Midbrain (tissue), 1 donor: ENCODE data around the gene LRMDA.
A peak's percentile ranks its signal among the peaks of the same experiment; 100 is the strongest.

Source experiments
- DNase-seq: peaks from one replicate; lab custom pipeline; 2025; lab: John Stamatoyannopoulos, UW

The LRMDA gene

DNA sequence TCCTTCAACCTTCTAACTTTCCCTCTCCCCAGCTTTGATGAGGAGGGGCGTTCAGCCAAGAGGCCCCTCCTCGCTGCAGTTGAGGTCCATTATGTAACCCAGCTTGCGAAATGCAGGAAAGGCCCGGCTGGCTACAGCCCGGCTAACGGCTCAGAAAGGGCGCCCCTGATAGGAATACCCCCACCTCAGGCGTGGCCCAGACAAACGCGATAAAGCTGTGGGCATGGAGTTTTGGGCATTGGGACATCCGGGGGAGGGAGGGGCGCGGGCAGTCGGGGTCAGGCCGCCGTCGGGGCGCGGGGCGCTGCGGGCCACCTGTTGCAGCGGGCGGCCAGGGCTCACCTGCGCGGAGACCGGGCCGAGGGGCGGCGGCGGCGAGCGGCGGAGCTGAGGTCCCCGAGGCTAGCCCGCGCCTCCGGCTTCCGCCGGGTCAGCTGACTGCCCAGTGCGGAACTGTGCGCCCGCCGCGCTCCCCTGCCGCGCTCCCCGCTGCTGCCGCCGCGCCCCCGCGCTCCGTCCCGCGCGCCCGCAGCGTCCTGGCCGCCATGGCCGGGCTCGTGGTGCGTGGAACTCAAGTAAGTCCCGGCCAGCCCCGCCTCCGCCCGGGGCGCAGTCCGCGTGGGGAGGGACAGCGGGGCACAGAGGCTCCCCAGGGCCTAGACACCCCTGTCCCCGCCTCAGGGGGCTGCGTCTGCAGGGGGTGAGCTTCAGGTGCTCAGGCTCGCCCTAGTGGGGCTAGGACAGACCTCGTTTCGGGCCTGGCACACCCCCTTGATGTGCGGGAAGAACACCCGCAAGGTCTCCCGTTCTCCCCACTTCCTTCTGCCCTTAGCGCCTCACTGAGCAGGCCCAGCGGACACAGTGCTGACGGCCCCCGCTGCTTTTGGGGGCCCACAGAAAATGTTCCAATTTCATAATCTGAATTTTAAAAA lies at the start of gene LRMDA:
Gene LRMDA (plus strand): TSS at position 445 of the 932 bp plus-strand sequence.
- DNase-seq = peak; percentile 26

DNA sequence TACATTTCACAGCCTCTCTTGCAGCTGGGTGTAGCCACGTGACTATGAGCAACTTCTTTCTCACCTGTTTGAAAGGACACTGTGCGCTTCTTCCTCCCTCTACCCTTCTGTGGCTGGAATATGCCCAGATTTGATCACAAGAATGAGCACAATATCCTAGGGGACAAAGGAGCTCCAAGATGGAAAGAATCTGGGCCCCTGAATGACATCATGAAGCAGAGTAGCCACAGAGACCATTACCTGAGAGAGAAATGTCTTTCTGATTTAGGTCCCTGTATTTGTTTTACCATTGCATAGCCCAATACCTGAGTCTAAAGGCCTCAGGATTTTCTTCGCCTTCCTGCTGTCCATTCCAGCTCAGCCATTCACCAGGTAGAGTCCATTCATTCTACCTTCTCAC lies 45.3 kb upstream of the LRMDA start:
- no peak for DNase-seq

DNA sequence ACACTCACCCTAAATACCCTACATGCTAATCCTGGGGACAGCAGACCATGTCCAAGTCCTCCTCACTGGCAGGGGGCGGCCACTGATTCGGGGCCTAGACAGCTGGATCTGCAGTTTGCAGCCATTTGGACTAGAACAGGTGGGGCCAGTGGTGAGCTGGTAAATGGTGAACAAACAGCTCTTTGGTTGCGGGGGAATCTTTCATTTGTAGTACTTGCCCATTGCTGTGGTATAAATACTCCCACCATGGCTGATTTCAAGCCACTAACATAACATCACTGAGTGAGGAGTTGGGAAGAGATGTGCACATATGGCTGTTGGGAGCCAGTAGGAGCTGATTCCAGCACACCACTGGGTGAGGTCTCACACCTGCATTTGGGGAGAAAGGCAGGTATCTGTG lies 43.3 kb upstream of the LRMDA start:
- DNase-seq = no peak

DNA sequence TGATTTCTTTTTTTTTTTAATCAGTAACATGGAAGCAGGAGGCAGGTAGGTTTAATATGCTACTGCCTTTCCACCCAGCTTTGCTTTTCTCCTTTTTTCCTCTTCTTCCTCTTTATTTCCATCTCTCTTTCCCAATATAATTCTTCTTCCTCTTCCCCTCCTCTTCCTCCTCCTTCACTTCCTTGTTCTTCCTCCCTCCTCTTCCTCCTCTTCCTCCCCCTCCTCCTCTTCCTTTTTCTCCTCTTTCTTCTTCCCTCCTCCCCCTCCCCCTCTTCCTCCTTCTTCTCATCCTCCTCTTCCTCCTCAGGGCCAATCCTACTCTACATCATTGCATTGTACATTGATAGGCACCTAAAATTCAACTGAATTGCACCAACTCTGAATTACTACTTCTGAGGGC lies 41.2 kb upstream of the LRMDA start:
- DNase-seq = no peak

DNA sequence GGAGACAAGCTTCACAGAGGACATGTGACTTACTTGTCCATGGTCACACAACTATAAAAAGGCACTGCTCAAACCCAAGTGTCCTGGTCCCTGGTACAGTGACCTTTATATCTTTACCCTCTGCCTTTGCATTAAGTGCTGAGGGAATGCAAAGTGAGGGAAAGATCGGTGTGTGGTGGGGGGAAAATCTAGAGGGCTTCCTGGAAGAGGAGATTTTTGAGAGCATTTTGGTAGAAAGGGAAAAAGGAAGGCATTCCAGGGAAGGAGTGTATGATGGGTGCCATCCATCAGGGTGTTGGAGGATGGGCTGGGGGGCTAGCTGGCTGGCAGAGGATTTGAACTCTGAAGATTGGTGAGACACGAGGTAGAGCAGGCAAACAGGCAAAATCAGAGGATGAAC lies 39.2 kb upstream of the LRMDA start:
- no peak for DNase-seq

DNA sequence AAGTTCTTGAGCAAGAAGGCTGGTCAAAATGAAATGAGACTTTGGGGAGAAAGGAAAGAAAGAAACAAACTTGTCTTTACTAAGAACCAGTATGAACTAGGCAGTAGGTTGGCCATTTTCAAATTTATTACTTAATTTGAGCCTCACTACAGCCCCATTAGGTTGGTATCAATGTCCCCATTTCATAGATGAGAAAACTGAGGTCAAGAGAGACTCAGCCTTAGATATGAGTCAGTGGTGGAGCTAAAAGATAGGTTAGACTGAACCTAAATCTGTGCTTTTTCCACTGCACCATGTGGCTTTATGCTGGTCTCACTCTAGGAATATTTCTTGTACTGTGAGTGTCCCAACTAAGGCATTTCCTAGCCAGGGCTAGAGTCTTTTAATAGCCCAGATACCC lies 38.7 kb upstream of the LRMDA start:
- DNase-seq = no peak

DNA sequence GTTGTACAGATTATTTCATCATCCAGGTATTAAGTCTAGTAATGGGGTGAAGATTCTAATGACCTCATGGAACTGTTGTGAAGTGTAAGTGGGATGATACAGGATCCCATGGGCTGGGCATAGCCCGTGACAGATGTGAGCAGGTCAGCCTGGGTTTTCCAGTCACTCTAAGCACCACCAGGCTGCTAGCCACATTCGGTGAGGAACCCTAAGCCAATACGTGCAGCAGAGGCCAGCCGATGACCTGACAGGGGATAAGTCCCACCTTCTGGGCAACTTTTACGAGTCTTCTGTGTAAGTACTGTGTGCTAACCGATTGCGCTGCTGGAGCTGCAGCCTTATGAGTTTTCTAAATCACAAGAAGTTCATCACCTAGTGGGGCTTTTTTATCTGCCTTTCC lies 37.2 kb upstream of the LRMDA start:
- DNase-seq = no peak

DNA sequence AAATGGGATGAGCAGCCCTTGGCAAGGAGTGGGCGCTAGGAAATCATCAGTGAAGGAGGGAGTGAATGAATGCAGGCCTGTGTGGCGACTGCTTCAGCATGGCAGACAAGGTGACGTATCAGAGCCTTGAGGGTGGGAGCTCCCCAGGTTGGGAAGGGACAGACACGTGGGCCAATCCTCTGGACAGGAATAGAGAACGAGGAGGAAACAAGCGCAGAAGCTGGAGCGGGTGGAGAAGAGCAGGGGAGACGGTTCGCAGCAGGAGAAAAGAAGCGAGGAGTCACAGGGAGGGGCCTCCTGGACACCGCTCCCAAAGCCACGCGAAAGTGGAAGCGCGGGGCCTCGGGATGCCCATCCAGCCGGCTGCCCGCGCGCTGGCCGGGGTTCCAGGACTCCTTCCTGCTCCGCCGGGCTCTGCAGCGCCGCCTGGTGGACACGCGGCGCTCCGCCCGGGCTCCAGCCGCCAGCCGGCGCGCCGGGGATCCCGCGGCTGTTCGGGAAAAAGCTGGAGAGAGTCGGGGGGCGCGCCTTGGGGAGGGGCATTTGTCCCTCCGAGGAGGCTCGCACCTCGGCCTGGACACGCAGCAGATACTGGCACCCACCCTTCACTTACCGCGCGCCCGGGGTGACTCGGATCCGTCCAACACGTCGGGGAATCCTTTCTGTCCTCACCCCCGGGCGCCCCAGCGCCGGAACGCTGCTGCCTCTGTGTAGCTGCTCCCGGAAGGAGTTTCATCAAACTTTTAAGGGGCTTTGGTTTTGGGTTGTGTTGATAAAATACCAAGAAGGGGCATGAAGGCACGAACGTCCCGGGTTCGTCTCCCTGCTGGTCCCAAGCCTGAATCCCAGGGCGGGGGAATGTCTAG lies 36.1 kb upstream of the LRMDA start:
- DNase-seq = peak; percentile 43

DNA sequence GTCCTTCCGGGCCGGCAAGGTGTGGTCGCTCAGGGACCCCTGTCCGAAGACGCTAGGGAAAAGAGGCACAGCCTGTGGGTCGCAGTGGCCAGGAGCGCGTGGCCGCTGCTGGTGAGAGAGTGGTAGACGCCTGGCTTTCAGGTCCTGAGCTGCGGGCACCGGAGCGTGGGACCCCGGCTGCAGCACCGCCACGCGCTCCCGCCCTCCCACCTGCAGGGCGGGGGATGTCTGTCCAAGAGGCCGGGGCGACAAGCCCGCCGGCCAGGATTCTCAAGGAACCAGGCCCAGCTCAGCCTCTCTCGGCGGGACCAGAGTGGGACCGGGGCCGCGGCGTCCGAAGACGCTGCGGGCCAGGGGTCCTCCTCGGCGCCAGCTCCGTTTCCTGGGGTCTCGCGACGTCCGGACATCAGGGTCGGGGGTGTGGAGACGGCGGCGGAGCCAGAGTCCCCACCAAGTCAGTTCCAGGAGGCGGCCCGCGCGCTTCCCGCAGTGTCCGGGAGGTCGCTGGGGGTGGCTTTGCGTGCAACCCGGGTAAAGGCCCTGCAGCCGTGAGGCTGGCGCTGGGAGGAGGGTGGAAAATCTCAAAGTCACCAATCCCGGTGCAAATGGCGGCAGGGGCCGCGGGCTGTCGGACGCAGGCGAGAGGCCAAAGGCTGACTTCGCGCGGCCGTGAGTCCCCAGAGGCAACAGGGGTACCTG lies 35.3 kb upstream of the LRMDA start:
- DNase-seq = no peak

DNA sequence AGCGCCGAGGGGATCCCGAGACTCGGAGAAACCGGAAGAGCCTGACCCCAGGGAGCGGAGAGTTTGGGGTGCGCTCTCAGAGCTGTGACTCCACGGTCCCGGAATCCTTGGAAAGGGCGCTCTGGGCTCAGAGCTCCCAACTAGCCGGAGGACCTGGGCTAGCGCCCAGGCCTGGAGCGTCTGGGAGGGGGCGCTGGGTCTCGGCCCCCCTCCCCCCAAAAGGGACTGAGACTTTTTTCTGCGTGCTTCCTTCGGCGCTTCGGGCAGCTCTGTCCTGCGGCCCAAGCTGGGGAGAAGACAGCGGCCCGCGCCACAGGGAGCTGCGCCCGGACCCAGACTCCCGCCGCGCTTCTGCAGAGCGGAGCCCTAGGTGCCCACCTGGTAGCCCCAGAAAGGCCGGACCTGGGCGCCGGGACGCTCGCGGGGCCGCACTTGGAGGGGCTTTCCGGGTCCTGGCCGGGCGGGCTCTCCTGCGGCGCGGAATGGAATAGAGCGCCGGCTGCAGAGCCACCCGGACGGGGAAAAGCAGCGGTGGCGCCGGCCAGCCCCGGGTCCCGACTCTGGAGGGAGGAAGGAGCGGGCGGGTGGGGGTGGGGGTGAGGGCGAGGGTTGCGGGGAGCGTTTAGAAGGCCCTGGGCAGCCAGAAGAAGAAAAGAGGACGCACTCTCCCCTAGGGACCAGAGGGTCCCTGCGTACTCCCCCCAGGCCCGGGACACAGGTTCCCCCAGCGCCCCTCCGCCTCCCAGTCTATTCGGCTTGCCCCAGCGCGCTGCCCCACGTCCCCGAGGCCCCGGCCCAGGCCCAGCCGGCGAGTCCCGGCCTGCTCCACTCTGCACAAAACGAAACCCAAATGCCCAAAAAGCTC lies 34.6 kb upstream of the LRMDA start:
- no peak for DNase-seq

DNA sequence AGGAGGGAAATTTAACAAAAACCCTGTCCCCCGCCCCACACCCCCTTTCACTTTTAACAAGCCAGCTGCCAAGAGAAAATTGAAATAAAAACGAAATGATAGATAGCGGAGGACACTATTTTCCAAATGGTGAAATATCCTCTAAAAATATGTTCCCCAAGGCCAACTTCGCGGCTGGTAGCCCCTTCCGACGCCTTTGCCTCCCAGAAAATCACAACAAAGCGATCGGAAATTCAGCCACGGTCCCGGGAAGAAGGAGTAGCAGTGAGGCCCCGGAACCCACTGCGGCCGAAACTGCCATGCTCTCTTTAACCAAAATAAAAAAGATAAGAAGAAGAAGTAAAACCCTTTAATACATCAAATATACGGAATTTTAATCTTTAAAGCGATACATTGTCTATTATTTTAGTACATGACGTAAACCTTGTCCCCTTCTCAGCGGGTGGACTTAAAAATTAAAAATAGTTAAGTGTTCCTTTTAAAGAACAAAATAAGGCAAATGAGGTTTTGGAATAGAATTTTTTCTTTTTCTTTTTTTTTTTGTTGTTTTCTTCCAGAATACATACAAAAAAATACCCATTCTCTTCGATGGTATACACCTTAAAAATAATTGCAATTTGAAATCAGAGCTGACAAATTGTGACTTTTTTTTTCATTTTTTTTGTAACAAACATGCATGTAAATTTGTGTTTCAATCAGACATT lies 33.8 kb upstream of the LRMDA start:
- no peak for DNase-seq

DNA sequence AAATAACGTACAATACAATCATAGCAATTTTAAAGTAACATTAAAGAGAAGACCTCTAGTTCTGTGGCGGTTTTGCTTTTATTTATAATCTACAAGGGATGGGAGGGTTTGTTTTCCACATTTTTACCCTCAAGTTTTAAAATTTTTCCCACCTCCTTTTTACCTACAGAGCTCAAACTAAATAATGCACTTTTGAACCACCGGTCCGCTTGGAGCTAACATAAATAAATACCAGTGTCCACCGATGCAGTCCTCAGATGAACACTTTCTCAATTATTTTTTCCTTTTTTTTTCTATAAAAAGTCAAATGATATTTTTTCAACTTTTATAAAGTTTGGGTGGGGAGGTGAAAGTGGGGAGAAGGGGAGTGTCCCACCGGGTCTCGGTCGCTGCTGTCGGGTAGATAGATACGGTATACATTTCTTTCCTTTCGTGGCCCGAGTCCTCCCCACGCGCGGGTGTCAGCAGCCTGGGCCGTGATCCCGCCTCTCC lies 33.2 kb upstream of the LRMDA start:
- no peak for DNase-seq

DNA sequence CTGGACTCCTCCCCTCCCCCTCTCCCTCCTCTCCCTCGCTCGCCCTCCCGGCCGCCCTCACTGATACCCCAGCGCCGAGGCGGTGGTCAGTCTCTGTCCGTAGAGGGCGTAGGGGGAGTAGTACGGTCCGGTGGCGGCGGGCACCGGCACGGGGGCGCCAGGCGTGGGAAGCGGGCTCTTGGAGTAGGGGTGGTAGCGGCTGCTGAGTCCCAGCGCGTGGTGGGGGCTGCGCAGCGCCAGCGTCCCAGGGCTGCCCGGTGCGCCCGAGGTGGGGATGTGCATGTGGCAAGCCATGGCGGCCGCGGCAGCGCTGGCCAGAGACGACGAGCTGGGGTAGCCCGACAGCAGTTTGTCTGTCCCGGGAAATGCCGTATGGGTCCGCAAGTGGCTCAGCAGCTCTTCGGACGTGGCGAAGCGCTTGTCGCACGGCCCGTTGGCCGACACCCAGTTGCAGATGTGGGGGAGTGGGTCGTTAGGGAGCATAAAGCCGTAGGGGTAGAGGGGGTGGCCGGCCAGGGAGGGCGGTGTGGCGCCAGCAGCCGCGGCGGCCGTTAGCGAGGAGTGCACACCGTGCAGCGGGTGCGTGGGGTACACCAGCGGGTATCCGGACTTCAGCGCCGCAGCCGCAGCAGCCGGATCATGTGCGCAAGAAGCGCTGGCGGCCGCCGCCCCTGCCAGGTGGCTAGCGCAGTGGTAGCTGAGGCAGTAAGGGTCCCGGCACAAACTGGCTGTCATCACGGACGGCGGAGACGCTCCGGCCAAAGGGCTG lies 32.5 kb upstream of the LRMDA start:
- no peak for DNase-seq

DNA sequence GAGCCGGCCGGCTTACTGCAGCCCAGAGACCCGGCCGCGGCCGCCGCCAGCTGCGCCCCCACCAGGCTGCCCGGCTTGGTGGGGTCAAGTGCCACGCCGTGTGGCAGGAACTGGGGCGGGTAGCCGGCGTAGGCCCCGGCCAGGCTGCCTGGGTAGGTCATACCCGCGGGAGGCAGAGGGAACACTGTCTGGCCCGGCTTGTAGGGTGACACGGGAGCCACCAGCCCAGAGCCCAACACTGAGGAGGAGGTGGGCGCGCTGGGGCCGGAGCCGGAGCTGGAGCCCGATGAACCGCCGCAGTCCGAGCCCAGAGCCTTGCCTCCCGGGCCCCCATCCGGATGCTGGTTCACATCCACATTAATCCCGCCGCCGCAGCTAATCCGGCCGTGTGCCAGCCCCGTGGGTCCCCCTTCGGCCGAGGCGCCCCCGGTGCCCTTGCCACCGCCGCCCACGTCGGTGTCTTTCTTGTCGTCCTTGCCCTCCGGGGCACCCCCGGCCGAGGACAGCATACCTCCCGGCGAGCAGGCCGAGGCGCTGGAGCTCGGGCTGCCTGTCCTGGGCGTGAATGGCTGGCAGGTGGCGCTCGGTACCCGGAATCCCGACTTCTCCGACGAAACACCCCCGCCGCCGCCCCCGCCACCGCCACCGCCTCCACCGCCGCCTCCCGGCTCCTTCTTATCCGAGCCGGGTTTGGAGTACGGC lies 31.8 kb upstream of the LRMDA start:
- DNase-seq = peak; percentile 64

DNA sequence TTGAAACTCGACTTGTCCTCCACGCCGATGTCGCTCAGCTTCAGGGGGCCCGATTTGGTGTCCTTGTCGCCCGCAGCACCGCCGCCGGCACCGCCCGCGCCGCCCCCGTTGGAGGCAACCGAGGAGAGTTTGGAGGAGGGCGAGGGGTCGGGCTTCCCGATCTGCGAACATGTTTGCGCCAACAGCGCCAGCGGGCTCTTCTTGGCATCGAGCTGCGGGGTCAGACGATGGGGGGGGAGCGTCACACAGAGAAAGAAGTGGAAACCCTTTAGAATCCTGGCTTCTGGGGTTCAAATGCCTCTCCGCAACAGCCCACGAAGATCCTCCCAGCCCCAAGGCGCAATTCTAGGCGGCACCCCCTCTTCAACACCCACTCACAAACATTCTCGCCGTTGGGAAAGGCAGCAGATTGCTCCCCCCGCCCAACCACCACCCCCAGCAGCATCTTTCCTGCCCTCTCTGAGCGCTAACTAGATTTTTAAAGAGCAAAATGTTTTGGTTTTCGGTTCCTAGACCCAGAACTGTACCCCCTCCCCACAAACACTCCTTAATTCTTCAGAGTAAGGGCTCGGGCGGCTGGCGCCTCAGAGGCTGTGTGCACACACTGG lies 31.2 kb upstream of the LRMDA start:
- peak; percentile 64 for DNase-seq

DNA sequence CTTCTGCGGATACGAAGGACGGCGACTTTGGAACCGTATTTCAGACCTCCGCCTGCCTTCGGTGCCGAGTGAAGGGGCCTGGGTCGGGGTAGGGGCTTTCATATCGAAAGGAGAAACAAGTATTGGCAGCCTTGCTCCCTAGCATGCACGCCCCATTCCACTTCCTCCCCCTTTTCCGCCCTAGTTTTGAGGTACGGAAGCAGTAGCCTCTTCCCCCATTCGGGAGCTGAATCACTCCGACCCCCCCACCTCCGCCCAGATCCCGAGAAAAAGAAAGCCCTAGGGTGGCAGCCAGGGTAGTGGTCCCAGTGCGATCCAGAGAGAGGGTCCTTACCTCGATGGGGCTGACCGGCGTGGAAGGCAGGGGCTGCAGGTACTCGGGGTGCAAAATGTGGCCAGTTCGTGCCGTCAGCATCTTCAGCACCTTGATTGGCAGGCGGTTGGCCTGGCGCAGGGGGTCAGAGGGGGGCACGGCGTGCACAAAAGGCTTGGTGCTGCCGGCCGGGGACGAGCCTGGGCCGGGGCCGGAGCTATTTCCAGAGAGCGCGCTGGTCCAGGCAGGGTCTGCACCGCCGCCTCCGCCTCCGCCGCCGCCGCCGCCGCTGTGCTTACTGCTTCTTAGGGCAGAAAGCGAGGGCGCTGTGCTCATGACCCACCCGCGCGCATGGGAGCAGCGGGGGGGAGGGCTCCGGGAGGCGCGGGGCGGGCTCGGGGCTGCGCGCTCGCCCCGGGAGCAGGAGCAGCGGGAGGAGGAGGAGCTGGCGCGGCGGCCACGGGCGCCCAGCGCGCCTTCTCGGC lies 30.5 kb upstream of the LRMDA start:
- peak; percentile 15 for DNase-seq

DNA sequence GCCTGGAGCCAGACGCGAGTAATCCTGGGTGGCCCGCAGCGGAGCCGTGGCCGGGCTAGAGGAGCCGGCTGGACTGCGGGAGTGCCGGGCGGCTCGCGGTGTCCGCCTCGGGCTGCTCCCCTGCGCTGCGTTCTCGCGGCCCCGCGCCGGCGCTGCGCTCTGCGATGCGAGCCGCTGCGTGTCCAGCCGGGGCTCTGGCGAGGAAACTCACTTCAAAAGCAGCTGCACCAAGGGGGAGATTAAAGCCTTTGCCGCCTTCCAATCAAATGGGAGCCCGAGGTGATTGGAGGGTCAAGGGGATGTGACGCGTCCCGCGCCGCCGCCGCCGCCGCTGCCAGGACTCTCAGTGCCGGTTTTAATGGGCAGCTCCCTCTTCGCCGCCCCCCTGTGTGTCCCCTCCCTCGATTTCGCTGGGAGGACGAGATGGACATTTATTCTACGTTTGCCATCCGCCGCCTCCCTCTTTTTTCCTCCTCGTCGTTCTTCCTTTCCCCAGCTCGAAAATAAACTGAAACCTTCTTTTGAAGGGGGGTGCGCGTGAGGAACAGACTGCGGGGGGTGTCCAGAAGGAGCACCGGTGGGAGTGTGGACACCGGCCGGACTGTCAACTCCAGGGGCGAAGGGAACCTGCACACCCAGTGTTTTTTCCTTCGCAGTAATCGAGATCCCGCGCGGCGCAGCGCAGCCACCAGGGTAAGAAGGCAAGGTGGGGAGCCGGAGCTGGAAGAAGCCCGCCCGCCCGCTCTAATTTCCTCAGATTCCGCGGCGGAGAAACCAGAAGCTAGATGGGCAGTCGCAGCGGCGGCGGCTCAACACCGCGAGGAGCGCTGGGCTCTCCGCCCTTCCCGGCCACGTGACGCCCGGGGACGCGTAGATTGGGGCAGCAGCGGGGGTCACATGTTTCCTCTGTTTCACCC lies 29.6 kb upstream of the LRMDA start, which contains the start of gene ZNF503:
Gene ZNF503 (minus strand): TSS at position 196 of the 917 bp plus-strand sequence. CDS start 345 bp downstream, outside the sequence.
- DNase-seq = peak; percentile 94
